ENCODE measurements around the gene AIFM3.

The AIFM3 gene

GRCh38 chr22:20979243-20979809 is 12.3 kb downstream of the AIFM3 start:
- in situ Hi-C loops (cut with HindIII; ENCODE audit: low pct_unique_long_range_greater_than_20kb, low sequenced_read_pairs) = no loop called here

GRCh38 chr22:20979940-20980453 is 12.9 kb downstream of the AIFM3 start:
- TF ChIP-seq JUND (IDR thresholded peaks at IDR 0.05; ENCODE audit: low read depth) = no peak
- in situ Hi-C loops (cut with HindIII; ENCODE audit: low pct_unique_long_range_greater_than_20kb, low sequenced_read_pairs) = no loop called here
- no peak for DNase-seq (ENCODE audit: low read depth in 1 of 2, low spot score in 1 of 2)

More at GRCh38 chr22:20979243-20979809, 12.3 kb downstream of the AIFM3 start:
- no peak for TF ChIP-seq JUND (IDR thresholded peaks at IDR 0.05; ENCODE audit: low read depth)
- peak; percentile 80 to 94 for DNase-seq (ENCODE audit: low read depth in 1 of 2, low spot score in 1 of 2)

GRCh38 chr22:20980523-20980922 is 13.5 kb downstream of the AIFM3 start:
- DNase-seq (ENCODE audit: low read depth in 1 of 2, low spot score in 1 of 2) = no peak
- no peak for TF ChIP-seq JUND (IDR thresholded peaks at IDR 0.05; ENCODE audit: low read depth)
- in situ Hi-C loops (cut with HindIII; ENCODE audit: low pct_unique_long_range_greater_than_20kb, low sequenced_read_pairs) = no loop called here

- DNase-seq (ENCODE audit: low read depth in 1 of 2, low spot score in 1 of 2) = no peak
- TF ChIP-seq JUND (IDR thresholded peaks at IDR 0.05; ENCODE audit: low read depth) = no peak
- in situ Hi-C loops (cut with HindIII; ENCODE audit: low pct_unique_long_range_greater_than_20kb, low sequenced_read_pairs) = no loop called here
These were observed 14.1 kb downstream of the AIFM3 start for GRCh38 chr22:20980938-20981722.

GRCh38 chr22:20981787-20982562 is 14.9 kb downstream of the AIFM3 start, which contains the start of gene LZTR1:
TSS of gene LZTR1 (plus strand) at chr22:20982297. CDS start at chr22:20982372, 75 bp downstream.
- peak; percentile 64 to 78 for DNase-seq (ENCODE audit: low read depth in 1 of 2, low spot score in 1 of 2)
- in situ Hi-C loops (cut with HindIII; ENCODE audit: low pct_unique_long_range_greater_than_20kb, low sequenced_read_pairs) = no loop called here
- no peak for TF ChIP-seq JUND (IDR thresholded peaks at IDR 0.05; ENCODE audit: low read depth)

GRCh38 chr22:20982563-20982882 is 15.5 kb downstream of the AIFM3 start:
- no peak for DNase-seq (ENCODE audit: low read depth in 1 of 2, low spot score in 1 of 2)
- in situ Hi-C loops (cut with HindIII; ENCODE audit: low pct_unique_long_range_greater_than_20kb, low sequenced_read_pairs) = no loop called here
- no peak for TF ChIP-seq JUND (IDR thresholded peaks at IDR 0.05; ENCODE audit: low read depth)

GRCh38 chr22:20983081-20983771 is 16.2 kb downstream of the AIFM3 start:
- TF ChIP-seq JUND (IDR thresholded peaks at IDR 0.05; ENCODE audit: low read depth) = no peak
- DNase-seq (ENCODE audit: low read depth in 1 of 2, low spot score in 1 of 2) = no peak
- in situ Hi-C loops (cut with HindIII; ENCODE audit: low pct_unique_long_range_greater_than_20kb, low sequenced_read_pairs) = no loop called here

- TF ChIP-seq JUND (IDR thresholded peaks at IDR 0.05; ENCODE audit: low read depth) = no peak
- in situ Hi-C loops (cut with HindIII; ENCODE audit: low pct_unique_long_range_greater_than_20kb, low sequenced_read_pairs) = no loop called here
- no peak for DNase-seq (ENCODE audit: low read depth in 1 of 2, low spot score in 1 of 2)
These were observed 18.7 kb downstream of the AIFM3 start for GRCh38 chr22:20985720-20986119.

- TF ChIP-seq JUND (IDR thresholded peaks at IDR 0.05; ENCODE audit: low read depth) = no peak
- DNase-seq (ENCODE audit: low read depth in 1 of 2, low spot score in 1 of 2) = no peak
- in situ Hi-C loops (cut with HindIII; ENCODE audit: low pct_unique_long_range_greater_than_20kb, low sequenced_read_pairs) = no loop called here
These were observed 19.3 kb downstream of the AIFM3 start for GRCh38 chr22:20986365-20986764.

GRCh38 chr22:20987375-20987774 is 20.3 kb downstream of the AIFM3 start:
- no peak for TF ChIP-seq JUND (IDR thresholded peaks at IDR 0.05; ENCODE audit: low read depth)
- no peak for DNase-seq (ENCODE audit: low read depth in 1 of 2, low spot score in 1 of 2)
- in situ Hi-C loops (cut with HindIII; ENCODE audit: low pct_unique_long_range_greater_than_20kb, low sequenced_read_pairs) = no loop called here

- DNase-seq (ENCODE audit: low read depth in 1 of 2, low spot score in 1 of 2) = no peak
- in situ Hi-C loops (cut with HindIII; ENCODE audit: low pct_unique_long_range_greater_than_20kb, low sequenced_read_pairs) = no loop called here
- no peak for TF ChIP-seq JUND (IDR thresholded peaks at IDR 0.05; ENCODE audit: low read depth)
These were observed 21.7 kb downstream of the AIFM3 start for GRCh38 chr22:20988573-20989322.

Data from T47D (cell line).